Fibroblast of lung (primary cell): ENCODE measurements around the gene SMOC2. TPM values are rescaled to one million over a fixed set of nuclear protein-coding genes. Genes with fewer than 3 reads are reported as not detected.

Source experiments
- DNase-seq, 2 donors: peaks; one replicate each; pipeline versions ENCODE4 v3.0.0 to v3.0.0-alpha.2; 2010; ENCODE audit warnings: low read depth in 2 of 2
- H2AFZ ChIP-seq: 2 replicates; pipeline ENCODE4 v1.5.1; 2012; ENCODE audit warnings: low read length, control low read depth, inconsistent platforms
- H3K27ac ChIP-seq: 2 replicates; pipeline ENCODE4 v1.5.1; 2011; ENCODE audit warnings: low read length, control low read depth; ENCODE audit not compliant: insufficient read depth
- H3K27me3 ChIP-seq: 2 replicates; pipeline ENCODE4 v1.5.1; 2011; ENCODE audit warnings: mild to moderate bottlenecking, low read length; ENCODE audit not compliant: control insufficient read depth, insufficient read depth
- H3K36me3 ChIP-seq: 2 replicates; pipeline ENCODE4 v1.5.1; 2011; ENCODE audit warnings: low read length; ENCODE audit not compliant: control insufficient read depth, insufficient read depth
- H3K4me1 ChIP-seq: 2 replicates; pipeline ENCODE4 v1.5.1; 2011; ENCODE audit warnings: low read length; ENCODE audit not compliant: control insufficient read depth, insufficient read depth; ENCODE audit errors: extremely low read depth
- H3K4me2 ChIP-seq: 2 replicates; pipeline ENCODE4 v1.5.1; 2011; ENCODE audit warnings: low read length, control low read depth; ENCODE audit not compliant: insufficient read depth; ENCODE audit errors: extremely low read depth
- H3K4me3 ChIP-seq, 4 experiments: fragments of 200-600 bp in 1 of 4; sonication (generic) in 1 of 4; replicated peaks in 1 of 4; 2 replicates each; pipeline ENCODE4 v1.5.1; 2011 to 2016; ENCODE audit warnings: low read length in 4 of 4, low read depth in 3 of 4, mild to moderate bottlenecking in 3 of 4, control low read depth in 2 of 4, inconsistent platforms in 1 of 4, mixed read lengths in 1 of 4; ENCODE audit not compliant: insufficient read depth in 1 of 4; ENCODE audit errors: control extremely low read depth in 1 of 4
- H3K79me2 ChIP-seq: 2 replicates; pipeline ENCODE4 v1.5.1; 2012; ENCODE audit warnings: mild to moderate bottlenecking, low read length, inconsistent platforms; ENCODE audit not compliant: control insufficient read depth, insufficient read depth
- H3K9ac ChIP-seq: 2 replicates; pipeline ENCODE4 v1.5.1; 2011; ENCODE audit warnings: mild to moderate bottlenecking, low read length, control low read depth; ENCODE audit not compliant: insufficient read depth
- H3K9me3 ChIP-seq: 2 replicates; pipeline ENCODE4 v1.5.1; 2012; ENCODE audit warnings: low read depth, low read length; ENCODE audit not compliant: control insufficient read depth, insufficient read depth
- H4K20me1 ChIP-seq: 2 replicates; pipeline ENCODE4 v1.5.1; 2011; ENCODE audit warnings: low read length; ENCODE audit not compliant: control insufficient read depth, insufficient read depth; ENCODE audit errors: extremely low read depth
- CTCF ChIP-seq, 2 donors: IDR thresholded peaks in 1 of 2; conservative IDR thresholded peaks in 1 of 2; 1 replicate in 1 of 2; 2 replicates in 1 of 2; pipeline ENCODE4 v1.5.1; 2011 to 2012; ENCODE audit warnings: low read length in 2 of 2, control low read depth in 1 of 2, inconsistent platforms in 1 of 2, low read depth in 1 of 2, mild to moderate bottlenecking in 1 of 2
- EZH2 ChIP-seq: IDR thresholded peaks from 2 replicates; pipeline ENCODE4 v1.5.1; 2012; ENCODE audit warnings: low read length, control low read depth, mild to moderate bottlenecking; ENCODE audit errors: missing control alignments
- polyA plus RNA-seq, 2 donors: library from polyadenylated mRNA; depleted of rRNA in 1 of 2; stranded (reverse) in 1 of 2; unstranded in 1 of 2; fragments of >200 nt; gene quantifications; 2 replicates each; pipeline ENCODE4 v1.2.1, GENCODE V29; 2011 to 2012; ENCODE audit warnings: missing spikeins in 1 of 2
- total RNA-seq: library from RNA; depleted of rRNA; stranded (reverse); fragments of >200 nt; gene quantifications from 2 replicates; pipeline ENCODE4 v1.2.1, GENCODE V29; 2014

SMOC2 gene
- total and polyA plus RNA-seq, 2 donors (not counting 1 experiment from before 2014, with no cell fraction given), result not detected

- no peak overlapping the region for H3K4me2 ChIP-seq
- H2AFZ ChIP-seq, result no peak overlapping the region
- H3K27me3 ChIP-seq, result no peaks in the 10 kb centered on the region
- no peak for DNase-seq
- no peak for TF ChIP-seq CTCF (conservative IDR thresholded peaks at IDR 0.05 in 1 of 2, IDR thresholded peaks at IDR 0.05 in 1 of 2; ENCODE audit: low read depth in 1 of 2, low read length in 2 of 2)
- no peaks in the 10 kb centered on the region for H3K4me1 ChIP-seq
- no peaks in the 10 kb centered on the region for H3K9me3 ChIP-seq
- H4K20me1 ChIP-seq, result no peaks in the 10 kb centered on the region
- H3K79me2 ChIP-seq, result no peaks in the 10 kb centered on the region
- no peak overlapping the region for H3K4me3 ChIP-seq
- H3K36me3 ChIP-seq, result no peaks in the 10 kb centered on the region
- no peak overlapping the region for H3K27ac ChIP-seq
- no peak overlapping the region for H3K9ac ChIP-seq
These were observed 6.3 kb downstream of the SMOC2 start for GRCh38 chr6:168447282-168447681.

- DNase-seq, result no peak
- H4K20me1 ChIP-seq, result no peaks in the 10 kb centered on the region
These were observed 6.7 kb downstream of the SMOC2 start for GRCh38 chr6:168447700-168448099.

GRCh38 chr6:168448243-168448855, 7.4 kb downstream of the SMOC2 start:
- Histone ChIP-seq H3K9me3 (no peaks in the 10 kb centered on the region), H2AFZ (no peak overlapping the region), H3K4me3 (no peak overlapping the region), H3K27me3 (no peaks in the 10 kb centered on the region), H3K79me2 (no peaks in the 10 kb centered on the region), H3K36me3 (no peaks in the 10 kb centered on the region), H3K9ac (no peak overlapping the region), H3K27ac (no peak overlapping the region), H4K20me1 (no peaks in the 10 kb centered on the region), H3K4me1 (no peaks in the 10 kb centered on the region), H3K4me2 (no peak overlapping the region)
- TF ChIP-seq CTCF (conservative IDR thresholded peaks at IDR 0.05 in 1 of 2, IDR thresholded peaks at IDR 0.05 in 1 of 2; ENCODE audit: low read depth in 1 of 2, low read length in 2 of 2) (no peak), EZH2 (no peak)
- DNase-seq, result no peak

More at GRCh38 chr6:168447700-168448099, 6.7 kb downstream of the SMOC2 start:
- H3K9me3 ChIP-seq, result no peaks in the 10 kb centered on the region
- TF ChIP-seq CTCF (conservative IDR thresholded peaks at IDR 0.05 in 1 of 2, IDR thresholded peaks at IDR 0.05 in 1 of 2; ENCODE audit: low read depth in 1 of 2, low read length in 2 of 2), result no peak
- TF ChIP-seq EZH2, result no peak
- no peaks in the 10 kb centered on the region for H3K4me1 ChIP-seq
- no peak overlapping the region for H2AFZ ChIP-seq
- H3K36me3 ChIP-seq, result no peaks in the 10 kb centered on the region
- no peaks in the 10 kb centered on the region for H3K27me3 ChIP-seq
- H3K4me3 ChIP-seq, result no peak overlapping the region
- no peaks in the 10 kb centered on the region for H3K79me2 ChIP-seq
- H3K9ac ChIP-seq, result no peak overlapping the region
- H3K27ac ChIP-seq, result no peak overlapping the region
- no peak overlapping the region for H3K4me2 ChIP-seq
